IPS-20b (cell line): Measurements from ENCODE around the gene ITGA5.

ENCODE experiments used
- H3K27ac ChIP-seq: one replicate; pipeline ENCODE4 v1.5.1; 2013; ENCODE audit warnings: low read length
- H3K27me3 ChIP-seq: 2 replicates; pipeline ENCODE4 v1.6.1; 2013; ENCODE audit warnings: mild to moderate bottlenecking, low read length, inconsistent platforms; ENCODE audit not compliant: insufficient read depth
- H3K36me3 ChIP-seq: 2 replicates; pipeline ENCODE4 v1.6.1; 2013; ENCODE audit warnings: low read depth, mild to moderate bottlenecking, inconsistent platforms, low read length, moderate library complexity; ENCODE audit not compliant: insufficient read depth
- H3K4me1 ChIP-seq: 2 replicates; pipeline ENCODE4 v1.6.1; 2013; ENCODE audit warnings: mild to moderate bottlenecking, control low read depth, inconsistent platforms, low read length, moderate library complexity; ENCODE audit not compliant: insufficient read depth
- H3K4me3 ChIP-seq: 2 replicates; pipeline ENCODE4 v1.5.1; 2013; ENCODE audit warnings: mild to moderate bottlenecking, low read length, inconsistent platforms
- H3K9ac ChIP-seq: 2 replicates; pipeline ENCODE4 v1.6.1; 2013; ENCODE audit warnings: low read depth, mild to moderate bottlenecking, inconsistent platforms, low read length, moderate library complexity
- H3K9me3 ChIP-seq: 2 replicates; pipeline ENCODE4 v1.6.1; 2013; ENCODE audit warnings: mild to moderate bottlenecking, low read depth, low read length, inconsistent platforms; ENCODE audit not compliant: insufficient read depth

ITGA5 gene

DNA sequence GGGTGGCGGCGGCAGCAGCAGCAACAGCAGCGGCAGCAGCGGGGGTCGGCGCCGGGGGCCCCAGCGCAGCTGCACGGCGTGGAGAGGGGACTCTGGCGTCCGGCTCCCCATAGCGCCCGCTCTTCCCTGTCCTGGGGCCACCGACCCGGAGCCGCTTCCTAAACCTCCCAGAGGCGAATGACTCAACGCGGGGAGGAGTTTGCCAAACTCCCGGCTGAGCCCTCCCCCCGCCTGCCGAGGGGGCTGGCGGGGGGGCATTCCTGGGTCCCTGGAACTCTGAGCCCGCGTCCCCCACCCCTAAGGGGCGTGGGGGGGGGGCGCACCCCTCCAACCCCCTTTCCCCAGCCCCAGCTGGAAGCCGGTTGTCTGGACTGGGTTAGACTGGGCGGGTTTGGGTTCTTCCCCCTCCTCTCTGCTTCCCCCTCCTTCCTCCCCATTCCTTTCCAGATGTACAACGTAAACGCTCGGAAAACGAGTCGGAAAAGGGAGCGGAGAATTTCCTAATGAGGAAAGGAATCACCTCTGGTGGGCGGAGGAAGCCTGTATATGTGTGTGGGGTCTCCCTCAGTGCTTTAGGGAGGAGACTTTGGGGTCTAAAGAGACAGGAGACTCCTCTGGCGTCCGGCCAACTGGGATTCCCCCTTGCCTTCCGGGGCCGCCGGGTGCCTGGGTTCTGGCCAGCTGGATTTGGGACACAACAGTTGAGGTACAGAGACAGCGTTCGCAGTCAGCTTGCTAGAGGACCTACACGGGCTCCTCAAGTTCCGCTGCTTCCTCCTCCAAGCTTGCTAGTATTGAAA is at the start of gene ITGA5:
Gene ITGA5 (minus strand): TSS at position 179 of the 800 bp plus-strand sequence. CDS start 68 bp downstream, at position 111.
- Histone ChIP-seq H3K4me1 (peaks cover 27% of the 10 kb centered on the region; the same call in 1 of the 2 replicates), H3K9me3 (no peaks in the 10 kb centered on the region), H3K36me3 (no peaks in the 10 kb centered on the region), H3K9ac (peak within 1 kb of the TSS; percentile 68; the same call in 1 of the 2 replicates), H3K27me3 (peaks cover 77% of the 10 kb centered on the region), H3K27ac (no peak within 1 kb of the TSS), H3K4me3 (peak within 1 kb of the TSS; percentile 80)

- no peak overlapping the region for H3K9ac ChIP-seq
- H3K9me3 ChIP-seq: no peaks in the 10 kb centered on the region
- no peak overlapping the region for H3K27ac ChIP-seq
- H3K36me3 ChIP-seq: no peaks in the 10 kb centered on the region
- no peak overlapping the region for H3K4me3 ChIP-seq
- peaks cover 35% of the 10 kb centered on the region for H3K27me3 ChIP-seq
- H3K4me1 ChIP-seq: no peaks in the 10 kb centered on the region
Measured at GRCh38 chr12:54465857-54466523, 46.9 kb upstream of the ITGA5 start.

DNA sequence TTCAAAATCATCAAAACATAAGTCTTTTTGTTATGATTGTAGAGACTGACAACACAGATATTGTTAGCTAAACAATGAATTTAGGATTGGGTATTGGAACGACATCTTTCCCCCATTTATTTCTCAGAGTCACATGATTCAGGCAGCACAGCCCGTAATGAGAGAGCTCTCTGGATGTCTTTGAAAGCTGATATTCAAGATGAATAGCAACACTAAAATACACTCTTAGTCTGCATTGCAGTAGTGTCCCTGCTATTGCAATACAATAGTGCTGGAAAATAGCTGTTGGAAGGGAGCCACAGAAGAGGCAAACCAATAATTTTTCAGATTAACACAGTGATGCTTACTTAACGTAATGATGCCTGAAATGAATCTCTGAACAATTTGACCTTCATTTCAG is 44.4 kb upstream of the ITGA5 start:
- Histone ChIP-seq H3K9ac (no peak overlapping the region), H3K27ac (no peak overlapping the region), H3K4me1 (no peaks in the 10 kb centered on the region), H3K27me3 (peaks cover 57% of the 10 kb centered on the region), H3K9me3 (no peaks in the 10 kb centered on the region), H3K4me3 (no peak overlapping the region), H3K36me3 (no peaks in the 10 kb centered on the region)

DNA sequence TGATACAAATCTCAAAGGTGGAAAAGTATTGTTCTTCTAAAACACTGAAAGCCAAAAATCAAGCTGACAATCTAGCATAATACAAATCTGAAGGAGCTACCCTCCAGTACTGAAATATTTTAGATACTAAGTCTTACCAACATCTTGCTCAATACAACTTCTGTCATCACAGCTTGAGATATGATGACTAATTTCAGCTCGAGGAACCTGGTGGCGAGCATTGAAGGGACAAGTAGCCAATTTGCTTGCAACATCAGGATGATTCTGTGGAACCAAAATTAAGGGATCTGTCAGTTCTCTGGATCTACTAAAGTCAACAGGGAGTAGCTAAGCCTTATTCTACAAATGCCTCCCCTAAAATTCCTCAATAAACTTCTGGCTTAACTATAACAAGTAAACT is 44.0 kb upstream of the ITGA5 start:
- H3K27me3 ChIP-seq: peaks cover 61% of the 10 kb centered on the region
- H3K9me3 ChIP-seq: no peaks in the 10 kb centered on the region
- no peak overlapping the region for H3K4me3 ChIP-seq
- H3K27ac ChIP-seq: no peak overlapping the region
- H3K9ac ChIP-seq: no peak overlapping the region
- H3K4me1 ChIP-seq: no peaks in the 10 kb centered on the region
- H3K36me3 ChIP-seq: no peaks in the 10 kb centered on the region

DNA sequence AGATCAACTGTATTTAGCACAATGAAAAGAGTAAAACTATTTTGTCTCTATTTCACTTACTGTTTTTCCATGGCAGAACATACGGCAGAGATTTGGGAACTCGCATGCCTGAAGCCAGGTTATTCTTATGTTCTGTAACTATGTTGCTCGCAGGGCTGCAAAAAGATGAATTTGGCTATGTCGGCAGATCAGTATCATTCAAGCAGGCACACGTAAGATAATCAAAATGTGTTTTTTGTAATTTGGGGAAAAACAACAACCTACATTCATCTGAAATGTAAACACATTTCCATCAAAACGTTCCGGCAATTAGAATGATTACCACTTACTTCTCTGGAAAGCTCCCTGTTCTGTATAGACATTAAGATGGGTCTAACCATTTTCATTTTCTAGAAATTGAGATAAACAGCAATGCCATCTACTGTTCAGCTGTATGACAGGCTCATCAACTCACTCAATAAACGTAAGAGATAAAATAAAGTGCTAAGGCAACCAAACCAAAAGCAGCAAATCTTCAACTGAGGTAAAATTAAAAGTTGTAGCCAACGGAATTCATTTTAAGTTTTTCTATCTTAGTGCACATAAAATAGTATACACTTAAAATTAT is 41.4 kb upstream of the ITGA5 start:
- Histone ChIP-seq H3K27ac (no peak overlapping the region), H3K9me3 (no peaks in the 10 kb centered on the region), H3K9ac (no peak overlapping the region), H3K27me3 (peaks cover 87% of the 10 kb centered on the region), H3K4me3 (no peak overlapping the region), H3K4me1 (no peaks in the 10 kb centered on the region), H3K36me3 (no peaks in the 10 kb centered on the region)

- H3K4me1 ChIP-seq: no peaks in the 10 kb centered on the region
- H3K9ac ChIP-seq: no peak overlapping the region
- H3K27me3 ChIP-seq: peaks cover 95% of the 10 kb centered on the region
- H3K9me3 ChIP-seq: no peaks in the 10 kb centered on the region
- no peaks in the 10 kb centered on the region for H3K36me3 ChIP-seq
- H3K4me3 ChIP-seq: no peak overlapping the region
- no peak overlapping the region for H3K27ac ChIP-seq
Measured at GRCh38 chr12:54459355-54459754, 40.3 kb upstream of the ITGA5 start.

DNA sequence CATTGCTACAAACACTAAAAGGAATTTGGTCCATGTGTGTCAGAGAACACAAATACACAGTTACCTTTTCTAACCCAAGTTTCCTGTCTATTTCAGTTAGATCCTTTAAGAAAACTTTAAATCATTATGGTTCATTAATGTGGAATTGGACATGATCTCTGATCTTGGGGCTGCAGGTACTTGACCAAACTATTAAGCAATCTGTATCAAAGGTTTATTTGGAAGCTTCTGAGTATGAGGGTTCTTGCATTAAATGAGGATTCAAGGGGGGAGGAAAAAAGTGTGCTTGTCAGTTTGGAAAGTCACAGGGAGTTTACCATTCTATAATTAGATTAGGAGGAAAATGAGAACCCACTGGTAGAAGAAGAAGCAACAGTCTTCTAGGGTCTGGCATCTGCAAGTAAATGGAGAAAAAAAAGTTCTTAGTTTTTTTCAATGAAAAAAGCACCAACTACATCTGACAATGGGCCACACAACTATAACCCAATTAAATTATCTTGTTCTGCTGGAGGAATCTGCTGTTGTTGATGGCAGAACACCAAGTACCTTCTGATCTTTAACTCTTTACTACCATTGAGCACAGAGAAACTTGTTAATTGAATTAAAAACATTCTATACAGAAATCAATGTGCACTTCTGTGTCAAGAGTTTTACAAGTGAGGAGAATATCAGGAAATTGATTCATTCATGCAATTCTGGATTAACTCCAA is 36.8 kb upstream of the ITGA5 start:
- Histone ChIP-seq H3K36me3 (no peaks in the 10 kb centered on the region), H3K9me3 (no peaks in the 10 kb centered on the region), H3K27ac (no peak overlapping the region), H3K9ac (no peak overlapping the region), H3K4me1 (no peaks in the 10 kb centered on the region; the same call in 1 of the 2 replicates), H3K27me3 (peaks cover 97% of the 10 kb centered on the region), H3K4me3 (no peak overlapping the region)

GRCh38 chr12:54452628-54453027 is 33.6 kb upstream of the ITGA5 start:
- H3K9me3 ChIP-seq: no peaks in the 10 kb centered on the region
- no peak overlapping the region for H3K9ac ChIP-seq
- H3K27ac ChIP-seq: no peak overlapping the region
- peaks cover 100% of the 10 kb centered on the region for H3K27me3 ChIP-seq
- H3K36me3 ChIP-seq: no peaks in the 10 kb centered on the region
- H3K4me3 ChIP-seq: no peak overlapping the region
- H3K4me1 ChIP-seq: no peaks in the 10 kb centered on the region; the same call in 1 of the 2 replicates

- Histone ChIP-seq H3K4me3 (no peak overlapping the region), H3K9me3 (no peaks in the 10 kb centered on the region), H3K9ac (no peak overlapping the region), H3K27me3 (peaks cover 99% of the 10 kb centered on the region), H3K27ac (no peak overlapping the region), H3K36me3 (no peaks in the 10 kb centered on the region), H3K4me1 (no peaks in the 10 kb centered on the region; the same call in 1 of the 2 replicates)
Measured at GRCh38 chr12:54448344-54448743, 29.3 kb upstream of the ITGA5 start.

- H3K9me3 ChIP-seq: no peaks in the 10 kb centered on the region
- H3K4me1 ChIP-seq: peaks cover 2% of the 10 kb centered on the region
- no peak overlapping the region for H3K27ac ChIP-seq
- H3K4me3 ChIP-seq: no peak overlapping the region
- no peak overlapping the region for H3K9ac ChIP-seq
- peaks cover 99% of the 10 kb centered on the region for H3K27me3 ChIP-seq
- H3K36me3 ChIP-seq: no peaks in the 10 kb centered on the region
Measured at GRCh38 chr12:54447917-54448316, 28.9 kb upstream of the ITGA5 start.

- Histone ChIP-seq H3K9me3 (no peaks in the 10 kb centered on the region), H3K27ac (no peak overlapping the region), H3K36me3 (no peaks in the 10 kb centered on the region), H3K27me3 (peaks cover 90% of the 10 kb centered on the region), H3K4me3 (no peak overlapping the region), H3K4me1 (peaks cover 5% of the 10 kb centered on the region; the same call in 1 of the 2 replicates), H3K9ac (no peak overlapping the region)
Measured at GRCh38 chr12:54444206-54444605, 25.1 kb upstream of the ITGA5 start.
